Eye (tissue), 1 donor: Measurements from ENCODE around the gene FMNL2.
"Not testable (repeated sequence)": the region's sequence is repeated elsewhere in the genome, so short reads cannot be mapped to it uniquely, and the experiment has no call there.

Experiments used
- DNase-seq: peaks from one replicate; pipeline ENCODE4 v3.0.0-alpha.2; 2015

FMNL2 gene

GRCh38 chr2:152499896-152500735 is 165.1 kb downstream of the FMNL2 start:
- DNase-seq, result no peak

- DNase-seq, result no peak
These were observed 165.8 kb downstream of the FMNL2 start for GRCh38 chr2:152500772-152501171.

GRCh38 chr2:152501666-152502065 is 166.7 kb downstream of the FMNL2 start:
- DNase-seq, result no peak

GRCh38 chr2:152504618-152505017 is 169.6 kb downstream of the FMNL2 start:
- no peak for DNase-seq

GRCh38 chr2:152505495-152505906 is 170.5 kb downstream of the FMNL2 start:
- DNase-seq, result no peak

- no peak for DNase-seq
These were observed 171.9 kb downstream of the FMNL2 start for GRCh38 chr2:152506843-152507242.

- no peak for DNase-seq
These were observed 172.9 kb downstream of the FMNL2 start for GRCh38 chr2:152507907-152508306.

- no peak for DNase-seq
These were observed 173.5 kb downstream of the FMNL2 start for GRCh38 chr2:152508446-152508845.

- no peak for DNase-seq
These were observed 175.0 kb downstream of the FMNL2 start for GRCh38 chr2:152509772-152510491.

- no peak for DNase-seq
These were observed 175.6 kb downstream of the FMNL2 start for GRCh38 chr2:152510621-152511020.

- DNase-seq, result no peak
These were observed 177.0 kb downstream of the FMNL2 start for GRCh38 chr2:152511981-152512380.

GRCh38 chr2:152513029-152513428 is 178.1 kb downstream of the FMNL2 start:
- no peak for DNase-seq

- DNase-seq, result no peak
These were observed 178.7 kb downstream of the FMNL2 start for GRCh38 chr2:152513681-152514080.

GRCh38 chr2:152518034-152518433 is 183.1 kb downstream of the FMNL2 start:
- DNase-seq, result no peak

- DNase-seq, result no peak
These were observed 183.9 kb downstream of the FMNL2 start for GRCh38 chr2:152518641-152519580.

- no peak for DNase-seq
These were observed 184.6 kb downstream of the FMNL2 start for GRCh38 chr2:152519581-152519952.

GRCh38 chr2:152520759-152521158 is 185.8 kb downstream of the FMNL2 start:
- no peak for DNase-seq

- DNase-seq, result not testable (repeated sequence)
These were observed 187.5 kb downstream of the FMNL2 start for GRCh38 chr2:152522446-152522845.

- no peak for DNase-seq
These were observed 188.1 kb downstream of the FMNL2 start for GRCh38 chr2:152523091-152523490.

- no peak for DNase-seq
These were observed 190.4 kb downstream of the FMNL2 start for GRCh38 chr2:152525277-152525838.

GRCh38 chr2:152529420-152530115 is 194.6 kb downstream of the FMNL2 start:
- DNase-seq, result no peak

- no peak for DNase-seq
These were observed 197.3 kb downstream of the FMNL2 start for GRCh38 chr2:152532241-152532640.
